ENCODE measurements around the gene GSC2. TPM values are rescaled to one million over a fixed set of nuclear protein-coding genes. Genes with fewer than 3 reads are reported as not detected.

Gene GSC2
- not detected for total RNA-seq

DNA sequence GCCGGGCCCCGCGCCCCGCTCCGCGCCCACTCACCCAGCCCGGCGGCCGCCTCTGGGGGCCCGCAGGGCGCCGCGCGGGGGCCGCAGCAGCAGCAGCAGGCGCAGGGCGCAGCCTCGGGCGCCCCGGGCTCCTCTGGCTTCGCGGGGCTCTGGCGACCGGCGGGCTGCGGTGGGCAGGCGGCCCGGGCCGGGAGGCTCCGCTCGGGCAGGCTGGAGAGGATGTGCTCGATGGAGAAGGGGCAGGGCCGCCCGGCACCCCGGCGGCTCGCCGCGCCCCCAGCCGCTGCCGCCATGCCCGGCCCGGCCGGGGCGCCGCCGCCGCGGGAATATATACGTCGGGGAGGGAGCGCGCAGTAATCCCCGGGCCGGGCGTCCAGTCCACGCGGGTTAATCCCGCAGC lies at the start of gene GSC2:
Gene GSC2, minus strand, starts transcription at position 302 of the 400 bp plus-strand sequence. Its CDS starts 9 bp downstream, at position 293.
- Histone ChIP-seq H3K4me3 (ENCODE audit: low read length) (no peak within 1 kb of the TSS), H3K9me3 (ENCODE audit: low read depth, low read length) (no peaks in the 10 kb centered on the region), H3K27me3 (ENCODE audit: insufficient read depth, low read length) (peaks cover 45% of the 10 kb centered on the region), H3K4me1 (ENCODE audit: insufficient read depth, low read length) (peaks cover 6% of the 10 kb centered on the region)

DNA sequence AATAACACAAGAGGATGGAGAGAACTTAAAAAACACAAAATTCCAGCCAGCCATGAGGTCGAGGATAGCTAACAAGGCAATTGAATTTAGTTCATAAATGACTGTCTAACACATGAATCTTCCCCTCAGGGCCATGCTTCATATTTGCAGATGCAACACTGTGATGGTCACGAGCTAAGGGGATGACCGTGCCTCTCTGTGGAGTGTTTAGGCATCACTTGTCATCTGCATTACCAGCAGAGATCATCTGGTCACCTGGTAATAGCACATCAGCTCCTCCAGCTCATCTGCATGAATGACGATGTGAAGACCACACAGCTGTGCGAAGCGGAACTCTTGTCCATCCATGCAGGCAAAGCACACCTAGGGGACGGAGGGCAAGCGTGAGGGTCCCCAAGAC lies 49.4 kb upstream of the GSC2 start:
- no peaks in the 10 kb centered on the region for H3K27me3 ChIP-seq (ENCODE audit: insufficient read depth, low read length)
- H3K9me3 ChIP-seq (ENCODE audit: low read depth, low read length), result no peaks in the 10 kb centered on the region
- H3K4me3 ChIP-seq (ENCODE audit: low read length), result no peak overlapping the region
- H3K4me1 ChIP-seq (ENCODE audit: insufficient read depth, low read length), result no peaks in the 10 kb centered on the region

DNA sequence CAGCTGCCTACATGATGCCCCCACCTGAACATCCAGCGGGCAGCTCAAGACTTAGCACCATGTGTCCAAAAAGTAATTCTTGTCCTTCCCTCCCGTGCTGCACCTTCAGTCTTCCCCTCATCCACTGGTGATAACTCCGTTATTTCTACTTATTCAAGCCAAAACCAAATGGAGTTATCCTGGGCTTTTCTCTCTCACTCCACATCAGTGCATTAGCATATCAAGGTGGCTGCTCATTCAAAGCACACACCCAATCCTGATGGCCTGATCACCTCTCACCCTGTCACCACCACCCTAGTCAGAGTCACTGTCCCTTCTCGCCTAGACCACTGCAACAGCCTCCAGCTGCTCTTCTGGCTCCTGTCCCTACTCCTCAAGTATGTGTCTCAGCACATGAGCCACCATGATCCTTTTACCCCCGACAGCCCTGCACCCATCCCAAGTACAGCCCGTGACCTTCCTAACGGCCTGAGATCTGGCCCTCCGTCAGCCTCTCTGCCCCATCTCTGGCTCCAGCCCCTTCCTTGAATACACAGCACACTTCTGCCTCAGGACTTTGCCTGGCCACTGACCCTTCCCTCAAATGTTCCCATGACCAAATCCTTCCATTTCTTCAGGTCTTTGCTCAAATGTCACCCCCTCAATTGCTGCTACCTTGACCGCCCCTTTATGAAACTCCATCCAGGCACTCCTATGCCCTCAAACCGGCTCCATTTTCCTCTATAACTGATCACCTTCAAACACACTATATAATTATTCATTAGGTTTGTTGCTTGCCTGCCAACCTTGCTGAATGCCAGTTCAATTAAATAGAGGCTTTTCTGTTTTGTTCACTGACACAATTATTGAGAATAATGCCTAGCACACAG lies 48.1 kb upstream of the GSC2 start:
- H3K27me3 ChIP-seq (ENCODE audit: insufficient read depth, low read length), result no peaks in the 10 kb centered on the region
- no peak overlapping the region for H3K4me3 ChIP-seq (ENCODE audit: low read length)
- no peaks in the 10 kb centered on the region for H3K9me3 ChIP-seq (ENCODE audit: low read depth, low read length)
- H3K4me1 ChIP-seq (ENCODE audit: insufficient read depth, low read length), result no peaks in the 10 kb centered on the region

- H3K4me3 ChIP-seq (ENCODE audit: low read length), result no peak overlapping the region
- H3K4me1 ChIP-seq (ENCODE audit: insufficient read depth, low read length), result no peaks in the 10 kb centered on the region
- H3K9me3 ChIP-seq (ENCODE audit: low read depth, low read length), result no peaks in the 10 kb centered on the region
- H3K27me3 ChIP-seq (ENCODE audit: insufficient read depth, low read length), result no peaks in the 10 kb centered on the region
Observed at GRCh38 chr22:19196841-19197612, 46.9 kb upstream of the GSC2 start.

- H3K4me1 ChIP-seq (ENCODE audit: insufficient read depth, low read length), result no peaks in the 10 kb centered on the region
- no peak overlapping the region for H3K4me3 ChIP-seq (ENCODE audit: low read length)
- H3K27me3 ChIP-seq (ENCODE audit: insufficient read depth, low read length), result no peaks in the 10 kb centered on the region
- no peaks in the 10 kb centered on the region for H3K9me3 ChIP-seq (ENCODE audit: low read depth, low read length)
Observed at GRCh38 chr22:19195796-19196731, 46.0 kb upstream of the GSC2 start.

DNA sequence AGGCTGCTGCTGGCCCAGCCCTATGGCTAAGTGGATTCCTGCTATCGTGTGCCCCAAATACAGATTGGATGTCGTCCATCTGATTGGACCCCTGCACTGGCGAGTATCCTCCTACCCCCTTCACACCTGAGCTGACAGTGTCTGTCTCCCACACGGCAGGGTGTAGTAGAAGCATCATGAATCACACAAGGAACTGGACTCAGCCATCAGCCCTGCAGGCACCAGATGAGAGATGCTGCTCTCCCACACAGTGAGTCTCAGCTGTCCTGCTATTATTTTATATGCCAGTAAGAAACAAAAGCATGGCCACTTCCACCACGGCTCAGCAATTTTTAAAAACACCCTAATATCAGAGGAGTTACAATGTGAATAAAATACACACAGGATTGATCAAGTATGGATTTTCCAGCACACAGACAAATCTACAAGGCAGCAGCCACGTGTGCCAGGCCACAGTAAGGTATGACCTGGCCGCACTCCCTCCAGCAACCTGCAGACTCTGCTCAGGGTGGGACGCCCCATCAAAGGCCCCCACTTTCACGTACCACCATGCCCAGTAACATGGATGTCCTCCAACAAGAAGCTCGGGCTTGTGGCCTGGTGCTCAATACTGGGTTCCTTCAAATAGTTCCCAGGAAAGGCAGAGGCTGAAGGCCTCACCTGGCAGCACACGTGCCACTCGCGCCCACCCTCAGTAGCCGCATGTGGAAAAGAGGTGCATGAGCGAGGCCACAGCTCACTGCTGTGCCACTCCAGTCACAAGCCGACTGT lies 44.9 kb upstream of the GSC2 start:
- H3K27me3 ChIP-seq (ENCODE audit: insufficient read depth, low read length), result no peaks in the 10 kb centered on the region

DNA sequence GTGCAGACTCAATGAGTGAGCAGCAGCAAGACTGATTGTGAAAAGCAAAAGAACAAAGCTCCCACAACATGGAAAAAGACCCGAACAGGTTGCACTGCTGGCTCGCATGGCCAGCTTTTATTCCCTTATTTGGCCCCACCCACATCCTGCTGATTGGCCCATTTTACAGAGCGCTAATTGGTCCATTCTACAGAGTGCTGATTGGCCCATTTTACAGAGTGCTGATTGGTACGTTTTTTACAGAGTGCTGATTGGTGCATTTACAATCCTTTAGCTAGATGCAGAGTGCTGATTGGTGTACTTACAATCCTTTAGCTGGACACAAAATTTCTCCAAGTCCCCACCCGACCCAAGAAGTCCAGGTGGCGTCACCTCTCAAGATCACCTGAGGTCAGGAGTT lies 43.8 kb upstream of the GSC2 start:
- H3K4me1 ChIP-seq (ENCODE audit: insufficient read depth, low read length), result no peaks in the 10 kb centered on the region
- no peaks in the 10 kb centered on the region for H3K27me3 ChIP-seq (ENCODE audit: insufficient read depth, low read length)
- H3K4me3 ChIP-seq (ENCODE audit: low read length), result no peak overlapping the region
- no peaks in the 10 kb centered on the region for H3K9me3 ChIP-seq (ENCODE audit: low read depth, low read length)

More for the DNA sequence above, 44.9 kb upstream of the GSC2 start:
- Histone ChIP-seq H3K4me3 (ENCODE audit: low read length) (no peak overlapping the region), H3K4me1 (ENCODE audit: insufficient read depth, low read length) (no peaks in the 10 kb centered on the region), H3K9me3 (ENCODE audit: low read depth, low read length) (no peaks in the 10 kb centered on the region)

DNA sequence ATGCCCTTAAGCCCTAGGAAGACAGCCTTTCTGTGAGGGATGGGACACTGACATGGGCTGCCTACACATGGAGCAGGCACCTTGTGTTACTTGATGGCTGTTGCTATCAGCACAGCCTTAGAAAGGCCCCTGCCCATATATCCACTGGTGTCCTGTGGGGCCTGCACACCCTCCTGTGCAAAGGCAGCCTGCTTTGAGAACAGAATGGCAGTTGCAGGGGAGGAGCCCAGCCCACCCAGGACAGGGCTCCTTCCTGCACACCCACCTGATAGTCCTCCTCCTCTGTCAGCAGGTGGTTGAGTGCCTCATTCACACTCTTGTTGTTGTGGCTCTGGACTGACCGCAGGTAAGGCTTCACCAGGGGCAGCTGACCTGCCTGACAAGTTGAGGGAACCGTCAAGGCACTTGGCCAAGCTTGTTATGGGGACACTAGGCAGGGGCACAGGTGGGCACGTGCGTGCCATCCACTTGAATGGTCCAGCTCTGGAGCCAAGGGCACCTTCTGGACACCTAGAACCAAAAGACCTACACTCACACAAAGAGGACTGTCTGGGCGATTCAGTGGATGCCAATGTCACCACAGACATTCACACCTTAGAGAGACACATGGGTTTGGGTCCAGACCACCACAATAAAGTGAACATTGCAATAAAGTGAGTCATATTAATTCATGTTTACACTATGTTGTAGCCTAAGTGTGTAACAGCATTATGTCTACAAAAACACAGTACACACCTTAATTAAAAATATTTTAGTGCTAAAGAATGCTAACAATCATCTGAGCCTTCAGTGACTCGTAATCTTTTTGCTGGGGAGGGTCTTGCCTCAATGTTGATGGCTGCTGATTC lies 37.8 kb upstream of the GSC2 start:
- Histone ChIP-seq H3K4me3 (ENCODE audit: low read length) (no peak overlapping the region), H3K9me3 (ENCODE audit: low read depth, low read length) (no peaks in the 10 kb centered on the region), H3K27me3 (ENCODE audit: insufficient read depth, low read length) (no peaks in the 10 kb centered on the region), H3K4me1 (ENCODE audit: insufficient read depth, low read length) (no peaks in the 10 kb centered on the region)

DNA sequence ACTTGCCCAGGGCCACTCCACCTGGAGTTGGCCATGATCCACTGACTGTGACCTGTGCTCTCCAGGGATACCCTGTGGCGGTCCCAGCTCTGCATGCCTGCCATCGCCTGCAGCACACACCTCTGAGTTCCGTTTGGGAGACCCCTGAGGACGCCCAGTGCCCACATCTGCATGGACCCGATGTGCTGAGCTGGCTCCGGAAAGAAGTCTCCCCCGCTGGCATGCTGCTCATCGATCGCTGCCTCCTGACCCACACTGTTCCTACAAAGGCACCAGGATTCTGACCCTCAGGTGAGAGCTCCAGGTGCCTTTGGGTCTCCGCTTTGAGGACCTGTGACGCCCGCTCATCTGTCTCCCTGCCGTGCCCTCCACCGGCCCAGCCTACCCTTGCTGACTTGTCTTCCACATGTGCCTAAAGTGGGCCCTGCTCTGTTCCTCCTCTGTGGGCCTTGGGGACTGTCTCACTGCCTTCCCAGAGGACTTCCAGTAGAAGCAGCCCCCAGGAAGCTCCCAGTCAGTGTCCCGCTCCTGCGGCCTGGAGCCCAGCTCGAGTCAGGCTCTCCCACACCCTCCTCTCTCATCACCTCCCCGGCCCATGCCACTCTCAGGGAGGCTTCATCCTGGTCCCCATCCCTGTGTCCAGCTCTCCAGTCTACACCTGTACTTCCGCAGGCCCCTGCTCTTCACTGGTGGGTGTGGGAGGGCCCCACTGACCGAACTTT lies 34.3 kb upstream of the GSC2 start:
- Histone ChIP-seq H3K4me1 (ENCODE audit: insufficient read depth, low read length) (peaks cover 3% of the 10 kb centered on the region), H3K4me3 (ENCODE audit: low read length) (no peak overlapping the region), H3K9me3 (ENCODE audit: low read depth, low read length) (no peaks in the 10 kb centered on the region), H3K27me3 (ENCODE audit: insufficient read depth, low read length) (no peaks in the 10 kb centered on the region)

DNA sequence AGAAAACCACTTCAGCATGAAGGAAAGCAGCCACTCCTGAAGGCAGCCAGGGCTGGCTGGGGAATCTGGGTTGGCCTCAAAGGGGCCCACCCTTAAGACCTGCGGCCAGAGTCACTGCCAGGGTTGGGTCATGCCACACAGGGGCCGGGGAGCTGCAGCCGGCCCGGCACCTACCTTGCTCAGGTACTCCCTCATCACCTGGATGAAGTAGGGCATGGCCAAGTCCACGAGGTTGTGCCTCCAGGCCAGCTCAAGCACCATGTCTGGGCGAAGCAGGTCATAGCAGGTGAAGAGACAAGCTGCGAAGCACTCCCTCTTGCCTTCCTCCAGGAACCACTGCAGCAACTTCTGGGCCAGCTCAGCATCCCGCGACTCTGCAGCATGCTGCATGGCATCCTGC lies 33.1 kb upstream of the GSC2 start:
- Histone ChIP-seq H3K4me1 (ENCODE audit: insufficient read depth, low read length) (peaks cover 9% of the 10 kb centered on the region), H3K9me3 (ENCODE audit: low read depth, low read length) (no peaks in the 10 kb centered on the region), H3K4me3 (ENCODE audit: low read length) (no peak overlapping the region), H3K27me3 (ENCODE audit: insufficient read depth, low read length) (no peaks in the 10 kb centered on the region)

GRCh38 chr22:19182472-19183157 lies 32.5 kb upstream of the GSC2 start:
- peaks cover 13% of the 10 kb centered on the region for H3K4me1 ChIP-seq (ENCODE audit: insufficient read depth, low read length)
- H3K27me3 ChIP-seq (ENCODE audit: insufficient read depth, low read length), result no peaks in the 10 kb centered on the region

GRCh38 chr22:19181786-19182471 lies 31.8 kb upstream of the GSC2 start:
- Histone ChIP-seq H3K4me3 (ENCODE audit: low read length) (no peak overlapping the region), H3K9me3 (ENCODE audit: low read depth, low read length) (no peaks in the 10 kb centered on the region), H3K27me3 (ENCODE audit: insufficient read depth, low read length) (no peaks in the 10 kb centered on the region), H3K4me1 (ENCODE audit: insufficient read depth, low read length) (peaks cover 16% of the 10 kb centered on the region)

More at GRCh38 chr22:19182472-19183157, 32.5 kb upstream of the GSC2 start:
- Histone ChIP-seq H3K4me3 (ENCODE audit: low read length) (no peak overlapping the region), H3K9me3 (ENCODE audit: low read depth, low read length) (no peaks in the 10 kb centered on the region)

All from mononuclear cell (primary cell).